ENCODE results near the gene SUCO.

GRCh38 chr1:172486805-172487454 lies 46.0 kb upstream of the SUCO start:
- TF ChIP-seq POLR2AphosphoS5 (IDR thresholded peaks at IDR 0.05): no peak
- no peak for TF ChIP-seq CTCF (IDR thresholded peaks at IDR 0.05)
- no peak for TF ChIP-seq POLR2A (IDR thresholded peaks at IDR 0.05)
